CD1c-positive myeloid dendritic cell (primary cell): ENCODE data around the gene KDM2A.

Experiments used
- DNase-seq: peaks from one replicate; pipeline ENCODE4 v3.0.0-alpha.2; 2016; ENCODE audit errors: extremely low spot score

The KDM2A gene

DNA sequence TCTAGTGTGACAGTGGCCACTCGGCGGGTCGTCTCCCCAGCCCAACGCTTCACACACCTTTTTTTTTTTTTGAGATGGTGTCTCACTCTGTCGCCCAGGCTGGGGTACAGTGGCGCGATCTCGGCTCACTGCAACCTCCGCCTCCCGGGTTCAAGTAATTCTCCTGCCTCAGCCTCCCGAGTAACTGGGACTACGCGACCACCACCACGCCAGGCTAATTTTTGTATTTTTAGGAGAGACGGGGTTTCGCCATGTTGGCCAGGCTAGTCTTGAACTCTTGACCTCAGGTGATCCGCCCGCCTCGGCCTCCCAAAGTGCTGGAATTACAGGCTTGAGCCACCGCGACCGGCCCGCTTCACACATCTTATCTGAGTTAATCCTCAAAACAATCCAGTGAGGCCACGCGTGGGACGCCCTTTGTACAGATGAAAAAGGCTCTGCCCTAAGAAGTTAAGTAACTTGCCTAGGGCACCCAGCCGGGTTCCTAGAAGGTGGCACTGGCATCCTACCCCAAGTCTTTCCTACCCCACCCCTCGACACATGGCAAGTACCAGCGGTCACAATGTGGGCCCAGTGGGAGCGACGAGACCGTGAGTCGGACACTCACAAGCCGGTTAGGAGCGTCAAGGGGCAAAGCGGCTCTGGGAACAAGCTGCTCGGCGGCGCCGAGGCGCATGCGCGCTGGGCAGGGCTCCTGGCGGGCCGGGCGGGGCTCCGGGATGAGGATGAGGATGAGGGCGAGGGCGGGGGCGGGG, 142.0 kb downstream of the KDM2A start:
- peak; percentile 60 for DNase-seq

DNA sequence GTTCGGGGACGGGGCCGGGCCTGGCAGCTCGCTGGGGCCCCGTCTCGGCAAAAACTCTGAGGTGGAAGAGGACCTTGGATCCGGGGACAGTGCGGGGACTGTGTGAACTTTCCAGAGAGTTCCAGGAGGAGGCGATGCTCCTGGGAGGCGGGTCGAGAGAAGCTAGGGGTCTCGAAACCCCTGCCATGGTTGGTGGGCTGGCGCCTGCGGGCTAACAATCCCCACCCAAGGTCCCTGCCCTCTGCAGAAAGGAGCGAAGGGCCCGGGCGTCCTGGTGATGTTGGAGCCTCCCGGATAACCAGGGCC, 142.5 kb downstream of the KDM2A start:
- no peak for DNase-seq

DNA sequence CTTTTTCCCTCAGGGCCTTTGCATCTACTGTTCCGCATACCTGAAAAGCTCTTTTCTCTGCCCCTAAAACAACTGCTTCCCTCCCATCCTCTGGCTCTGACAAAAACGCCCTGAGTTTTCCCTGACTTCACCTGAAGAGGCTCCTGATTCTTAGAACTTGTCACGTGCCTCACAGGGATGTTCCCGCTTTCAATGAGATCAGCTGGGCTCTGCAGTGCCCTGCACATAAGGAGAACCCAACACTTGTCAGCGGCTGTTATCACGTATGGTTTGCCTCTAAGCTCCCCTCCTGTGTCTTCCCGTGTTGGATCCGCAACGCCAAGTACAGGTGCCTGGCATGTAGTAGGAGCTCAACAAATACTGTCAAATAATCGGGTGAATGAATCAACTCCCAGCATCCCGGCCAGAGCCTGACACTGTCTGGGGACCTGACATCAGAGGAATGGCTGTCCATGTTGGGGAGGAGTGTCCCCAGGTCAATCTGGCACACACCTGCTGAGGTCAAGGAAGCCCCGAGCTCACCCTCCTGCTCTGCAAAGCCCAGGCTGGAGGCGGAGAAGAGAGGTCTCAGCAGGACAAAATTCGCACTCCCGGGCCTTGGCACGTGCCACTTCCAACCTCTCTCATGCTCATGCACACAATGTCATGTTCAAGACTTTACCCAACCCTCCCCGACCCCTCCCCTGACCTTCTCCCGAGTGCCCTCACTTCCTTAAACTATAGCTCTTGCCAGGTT, 143.1 kb downstream of the KDM2A start:
- DNase-seq: no peak

DNA sequence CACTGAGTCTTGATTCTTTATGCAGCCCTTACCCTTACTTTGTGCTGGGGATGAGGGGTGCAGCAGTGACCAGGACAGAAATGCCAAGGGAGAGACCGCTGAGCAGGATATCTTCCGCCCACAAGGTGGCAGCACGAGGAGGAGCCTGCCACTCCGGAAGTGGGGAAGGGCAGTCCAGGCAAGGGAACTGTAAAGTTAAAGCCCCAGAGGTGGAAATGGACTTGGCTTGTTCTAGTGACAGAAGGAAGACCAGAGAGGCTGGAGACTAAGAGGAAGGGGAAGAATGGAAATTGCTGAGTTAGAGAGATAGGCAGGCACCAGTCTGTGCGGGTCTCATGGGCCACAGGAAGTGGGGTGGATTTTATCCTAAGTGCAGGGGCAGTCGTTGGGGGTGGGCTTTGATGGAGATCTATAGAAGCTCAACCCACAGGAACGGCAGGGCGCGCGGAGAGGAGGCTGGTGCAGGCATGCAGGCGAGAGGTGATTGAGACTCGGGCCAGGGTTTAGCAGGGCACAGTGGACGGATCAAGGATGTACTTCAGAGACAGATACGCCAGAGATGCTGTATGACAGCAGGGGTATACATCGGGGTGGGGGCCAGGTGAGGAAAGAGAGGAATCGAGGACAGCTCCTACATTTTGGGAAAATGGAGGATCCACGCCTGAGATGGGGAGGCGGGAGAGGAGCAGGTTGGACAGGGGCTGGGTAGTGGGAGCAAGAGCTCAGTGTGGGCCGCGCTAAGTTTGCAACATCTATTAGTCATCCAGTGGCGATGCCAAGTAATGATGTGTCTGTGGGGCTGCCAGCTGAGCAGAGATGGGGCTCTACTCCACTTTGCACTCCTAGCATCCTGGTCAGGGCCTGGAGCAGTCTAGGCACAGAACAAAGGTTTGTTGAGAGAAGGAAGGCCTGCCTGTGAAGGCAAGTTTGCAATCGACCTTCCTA, 143.9 kb downstream of the KDM2A start:
- peak; percentile 89 for DNase-seq

DNA sequence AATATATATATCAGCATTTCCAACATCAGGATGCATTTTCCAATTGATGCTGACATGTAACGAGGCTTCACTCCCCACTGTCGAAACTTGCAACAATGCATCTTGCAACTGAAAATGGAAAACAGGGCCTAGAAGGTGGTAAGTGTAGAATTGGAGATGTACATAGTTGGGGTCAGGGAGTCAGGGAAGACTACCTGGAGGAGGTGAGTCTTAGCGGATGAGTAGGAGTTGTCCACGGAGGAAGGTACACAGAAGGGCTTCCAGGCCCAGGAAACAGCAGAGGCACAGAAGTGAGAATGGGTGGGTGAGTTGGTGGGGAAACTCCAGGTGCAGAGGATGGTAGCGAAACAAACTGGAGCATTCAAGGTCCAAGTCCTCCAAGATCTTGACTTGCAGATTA, 145.2 kb downstream of the KDM2A start:
- DNase-seq: no peak

DNA sequence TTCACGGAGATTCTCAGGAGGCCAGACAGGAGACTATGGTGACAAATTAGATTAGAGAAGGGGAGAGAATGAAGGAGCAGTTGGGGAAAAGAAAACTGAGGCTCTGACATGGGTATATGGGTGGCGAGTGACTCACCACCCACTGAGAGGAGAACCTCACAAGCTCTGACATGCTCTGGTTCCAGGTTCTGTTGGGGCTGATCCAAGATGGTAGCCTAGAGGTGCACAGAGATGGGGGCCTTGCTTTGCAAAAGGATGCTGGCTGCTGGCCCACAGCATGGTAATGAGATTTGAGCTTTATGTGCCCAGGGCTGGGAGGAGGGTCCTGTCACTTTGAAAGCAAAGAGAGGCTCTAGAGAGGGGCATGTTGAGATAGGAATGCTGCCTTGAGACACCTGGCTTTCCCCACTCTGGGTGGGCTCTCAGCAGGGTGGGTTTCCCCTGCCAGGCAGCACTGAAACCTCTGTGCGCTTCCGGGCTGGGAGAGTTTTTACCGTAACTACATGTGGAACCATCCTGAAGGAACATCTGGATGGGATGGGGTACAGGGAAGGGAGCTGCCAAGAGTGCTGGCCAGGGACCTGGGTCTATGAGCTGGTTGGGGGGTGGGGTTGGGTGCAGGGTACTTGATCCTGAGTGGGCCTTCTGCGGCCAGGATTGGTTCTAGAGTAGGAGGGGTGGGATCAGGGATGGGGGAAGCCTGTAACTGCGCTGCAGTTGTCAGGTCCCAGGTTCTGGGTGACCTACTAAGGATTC, 146.0 kb downstream of the KDM2A start:
- no peak for DNase-seq

DNA sequence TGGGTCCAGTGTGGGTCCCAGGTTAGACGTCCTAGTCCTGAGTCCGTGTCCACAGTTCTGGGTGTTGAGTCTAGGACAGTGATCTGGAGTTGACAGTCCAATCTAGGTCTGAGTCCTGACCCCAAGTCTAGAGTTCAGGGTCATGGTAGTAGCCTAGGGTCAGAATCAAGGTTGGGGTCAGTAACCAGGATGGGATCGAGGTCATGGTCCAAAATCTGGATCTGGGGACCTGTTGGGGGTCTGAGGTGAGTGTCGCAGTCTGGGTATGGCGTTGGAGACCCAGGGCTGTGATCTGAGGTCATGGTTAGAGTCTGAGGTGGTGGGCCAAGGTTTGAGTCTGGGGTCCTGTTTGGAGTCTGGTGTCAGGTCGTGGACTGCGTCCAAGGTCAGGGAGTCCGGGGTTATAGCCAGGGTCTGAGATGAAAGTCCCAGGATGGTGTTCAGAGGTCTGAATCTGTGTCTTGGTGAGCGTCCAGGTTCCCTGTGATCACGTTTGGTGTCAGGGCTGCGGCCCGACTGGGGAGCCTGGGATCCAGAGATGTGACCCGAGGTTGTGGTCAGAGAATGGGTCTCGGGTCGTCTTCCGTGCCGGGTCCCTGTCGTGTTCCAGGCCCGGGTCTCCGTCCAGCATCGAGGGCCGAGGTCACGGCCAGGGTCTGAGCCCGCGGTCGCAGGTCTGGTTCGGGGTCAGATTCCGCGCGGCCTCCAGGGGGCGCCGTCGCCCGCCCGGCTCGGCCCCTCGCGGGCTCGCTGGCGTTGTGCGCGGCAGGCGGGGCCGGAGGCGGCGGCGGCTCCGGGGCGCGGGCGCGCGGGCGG, 146.8 kb downstream of the KDM2A start:
- DNase-seq: peak; percentile 88

DNA sequence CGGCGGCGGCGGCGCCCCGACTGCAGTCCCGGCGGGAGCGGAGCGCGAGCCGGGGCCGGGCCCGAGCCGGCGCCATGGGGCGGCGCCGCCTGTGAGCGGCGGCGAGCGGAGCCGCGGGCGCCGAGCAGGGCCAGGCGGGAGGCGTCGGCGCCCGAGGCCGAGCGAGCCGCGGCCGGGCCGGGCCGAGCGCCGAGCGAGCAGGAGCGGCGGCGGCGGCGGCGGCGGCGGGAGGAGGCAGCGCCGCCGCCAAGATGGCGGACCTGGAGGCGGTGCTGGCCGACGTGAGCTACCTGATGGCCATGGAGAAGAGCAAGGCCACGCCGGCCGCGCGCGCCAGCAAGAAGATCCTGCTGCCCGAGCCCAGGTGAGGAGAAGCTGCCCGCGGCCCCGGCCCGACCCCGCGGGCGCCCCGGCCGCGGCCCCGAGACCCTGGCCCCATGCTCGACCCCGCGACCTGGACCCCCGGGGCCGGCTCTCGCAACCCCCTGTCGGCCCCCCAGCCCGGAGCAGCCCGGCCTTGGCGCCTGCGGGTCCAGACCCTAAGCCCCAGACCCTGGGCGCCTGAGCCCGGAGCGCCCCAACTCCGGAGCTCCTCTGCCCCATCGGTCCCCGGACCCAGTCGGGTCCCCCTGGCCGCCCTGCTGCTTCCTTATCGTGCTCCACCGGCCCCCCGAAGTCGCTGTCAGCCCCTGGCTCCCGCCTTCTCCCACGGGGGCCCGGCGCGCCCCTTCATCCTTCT, 147.6 kb downstream of the KDM2A start, which contains the start of gene GRK2:
TSS of gene GRK2 (plus strand) at position 25 of the 739 bp plus-strand sequence. CDS start at position 252, 227 bp downstream.
- peak; percentile 70 for DNase-seq

DNA sequence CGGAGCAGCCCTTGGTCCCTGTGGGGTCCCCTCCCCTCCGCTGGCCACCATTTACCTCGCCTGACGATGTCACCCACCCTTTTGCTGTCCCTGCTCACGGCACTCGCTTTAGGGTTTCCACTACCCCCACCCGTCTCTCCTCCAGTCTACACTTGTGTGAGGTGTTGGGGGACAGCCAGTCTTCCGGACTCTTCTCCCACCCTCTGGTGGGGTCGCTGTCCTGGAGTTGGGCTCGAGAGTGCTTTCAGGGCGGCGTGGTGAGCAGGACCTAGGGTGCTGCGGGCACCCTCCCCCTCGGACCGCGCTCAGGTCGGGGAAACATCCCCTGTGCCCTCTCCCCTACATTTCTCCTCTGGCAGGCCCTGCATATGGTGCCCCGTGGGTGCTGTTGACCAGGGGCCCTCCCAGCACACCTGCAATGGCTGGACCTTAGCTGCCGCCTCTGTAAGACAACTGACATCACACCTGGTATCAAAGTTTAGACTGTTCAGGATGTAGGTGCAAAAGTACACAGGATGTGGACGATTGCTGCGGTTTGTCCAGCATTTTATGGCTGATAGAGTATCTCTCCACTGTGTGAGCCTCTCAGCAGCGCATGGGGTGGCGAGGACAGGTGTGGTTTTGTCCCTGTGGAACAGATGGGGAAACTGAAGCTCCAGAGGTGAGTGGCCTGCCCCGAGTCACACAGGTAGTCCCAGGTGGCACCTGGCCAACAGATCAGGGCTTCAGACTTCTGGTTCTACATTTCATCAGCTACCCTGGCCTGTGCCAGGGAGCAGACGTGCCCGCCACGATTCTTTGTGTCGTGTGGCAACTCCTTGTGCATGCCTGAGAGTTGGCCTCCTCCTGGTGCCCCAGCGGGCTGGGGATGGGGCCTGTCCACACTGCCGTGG, 148.4 kb downstream of the KDM2A start:
- DNase-seq: no peak

DNA sequence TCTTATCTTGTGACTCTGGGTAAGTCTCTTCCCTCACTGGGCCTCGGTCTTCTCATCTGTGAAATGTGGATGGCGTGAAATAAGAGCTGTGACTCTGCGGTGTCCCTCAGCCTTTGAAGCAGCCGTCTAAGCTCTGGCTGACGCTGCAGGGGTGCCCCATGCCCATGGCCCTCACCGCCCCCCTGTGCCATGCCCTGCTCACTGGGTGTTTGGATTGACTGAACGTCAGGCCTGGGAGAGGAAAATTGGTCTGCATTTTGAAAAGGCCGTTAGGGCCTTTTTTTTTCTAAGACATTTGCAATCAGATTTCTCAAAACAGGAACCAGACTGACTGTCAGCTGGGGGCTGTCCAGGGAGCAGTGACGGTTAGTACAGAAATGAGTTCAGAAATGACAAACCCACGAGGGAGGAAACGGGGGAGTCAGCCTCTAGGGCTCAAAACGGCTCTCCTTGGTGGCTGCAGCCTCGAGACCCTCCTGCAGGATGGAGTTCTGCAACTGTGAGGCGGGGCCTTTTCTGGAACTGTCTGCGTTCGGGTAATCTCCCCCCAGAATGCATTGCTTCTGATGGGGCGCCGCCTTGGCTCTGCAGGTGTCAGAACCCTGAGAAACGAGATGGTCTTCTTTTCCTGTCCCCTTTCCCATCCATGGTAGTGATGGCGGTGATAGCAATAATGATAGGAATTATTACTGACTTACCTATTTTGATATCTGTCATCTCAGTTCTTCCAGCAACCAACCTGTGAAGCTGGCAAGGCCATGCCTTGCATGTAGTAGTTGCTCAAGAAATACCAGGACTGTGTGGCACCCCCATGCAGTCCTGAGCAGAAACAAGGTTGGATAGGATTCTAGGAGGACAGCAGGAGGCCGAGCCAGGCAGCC, 149.3 kb downstream of the KDM2A start:
- peak; percentile 95 for DNase-seq

DNA sequence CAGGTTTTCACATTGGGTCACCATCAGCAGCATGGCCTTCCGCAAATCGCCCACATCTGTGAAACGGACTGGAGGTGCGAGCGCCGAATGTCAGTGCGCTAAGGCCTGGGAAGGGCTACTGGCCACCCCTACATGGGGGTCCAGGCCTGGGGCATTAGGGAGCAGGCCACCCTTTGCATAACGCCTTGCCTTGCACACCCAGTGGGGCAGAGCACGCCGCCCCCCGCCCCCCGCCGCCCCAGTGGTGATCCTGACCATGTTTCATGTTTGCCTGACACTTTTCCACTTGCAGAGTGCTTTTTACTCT, 149.9 kb downstream of the KDM2A start:
- DNase-seq: no peak

DNA sequence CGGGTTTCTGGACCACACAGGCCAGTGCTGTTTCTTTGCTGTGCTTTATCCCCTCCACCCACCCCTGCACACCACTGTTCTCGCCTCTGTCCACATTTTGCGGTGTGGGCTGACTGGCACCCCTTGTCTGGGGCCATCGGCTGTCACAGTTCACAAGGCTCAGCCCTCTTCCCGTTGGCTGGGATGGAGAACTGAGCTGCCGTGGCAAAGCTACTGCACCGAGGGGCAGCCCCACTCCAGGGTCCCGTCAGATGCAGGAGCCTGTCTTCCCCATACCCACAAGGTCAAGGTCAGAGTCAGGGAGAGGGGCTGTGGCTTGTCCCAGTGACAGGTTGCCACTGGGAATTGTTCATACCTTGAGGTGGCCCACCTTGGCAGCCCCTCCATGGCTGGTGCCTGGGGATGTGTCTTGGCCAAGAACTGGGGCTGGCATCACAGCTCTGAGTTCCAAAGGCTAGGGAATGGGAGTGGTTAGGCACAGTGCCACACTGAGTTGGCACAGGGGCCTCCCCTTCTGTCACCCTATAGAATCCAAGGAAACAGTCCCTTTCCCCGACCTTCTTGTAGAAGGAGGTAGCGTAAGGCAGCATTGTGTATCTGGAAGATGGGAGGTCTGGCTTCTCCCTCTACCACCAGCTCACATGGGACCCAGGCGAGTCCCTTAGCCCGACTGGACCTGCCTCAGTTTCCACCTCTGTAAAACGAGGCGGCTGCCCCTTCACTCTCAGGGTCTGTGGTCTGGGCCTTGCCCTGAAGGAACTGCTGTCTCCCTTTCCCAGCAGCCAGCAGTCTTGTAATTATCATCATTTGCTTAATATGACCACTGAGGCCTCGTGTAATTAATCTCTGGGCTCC, 150.6 kb downstream of the KDM2A start:
- DNase-seq: no peak

DNA sequence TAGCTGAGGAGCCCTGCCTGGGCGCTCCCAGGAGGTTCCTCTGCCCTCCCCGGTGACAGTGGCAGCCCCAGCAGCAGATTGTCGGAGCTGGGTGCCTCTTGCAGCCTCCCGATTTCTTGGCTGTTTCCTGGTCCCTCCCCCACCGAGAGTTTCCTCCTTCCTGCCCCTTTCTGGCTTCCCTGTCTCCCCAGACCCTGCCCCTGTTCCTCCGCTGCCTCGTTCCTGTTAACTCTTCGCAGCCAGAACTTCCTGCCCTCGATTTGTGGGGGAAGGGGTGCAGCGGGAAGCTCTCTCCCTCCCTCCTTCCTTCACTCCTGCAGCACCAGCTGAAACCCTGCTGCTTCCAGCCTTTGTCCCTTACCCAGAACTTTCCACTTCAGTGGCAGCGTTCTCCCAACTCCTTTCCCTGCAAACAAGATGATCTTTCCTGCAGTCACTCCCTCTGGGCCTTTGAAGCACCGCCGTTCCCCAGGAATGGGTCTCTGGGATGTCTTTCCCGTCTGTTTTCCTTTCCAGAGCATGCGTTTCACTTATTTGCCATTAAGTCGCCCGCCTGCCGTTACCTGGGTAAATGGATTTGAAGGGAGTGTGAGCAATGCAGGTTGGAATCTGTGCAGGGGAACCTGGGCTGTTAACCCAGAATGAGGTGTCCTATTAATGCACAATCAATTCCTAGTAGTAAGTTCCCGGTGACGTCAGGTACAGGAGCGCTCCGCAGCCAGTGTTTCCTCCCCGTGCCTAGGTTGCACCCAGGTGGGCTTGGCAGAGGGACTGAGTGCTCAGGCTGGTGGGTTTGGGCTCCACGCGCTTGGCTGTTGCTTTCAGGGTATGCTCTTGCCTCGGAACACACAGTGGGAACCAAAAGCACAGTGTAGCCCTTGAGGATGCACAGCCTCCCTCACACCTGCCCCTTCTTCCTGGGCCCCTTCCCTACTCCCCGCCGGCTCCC, 151.5 kb downstream of the KDM2A start:
- peak; percentile 60 for DNase-seq

DNA sequence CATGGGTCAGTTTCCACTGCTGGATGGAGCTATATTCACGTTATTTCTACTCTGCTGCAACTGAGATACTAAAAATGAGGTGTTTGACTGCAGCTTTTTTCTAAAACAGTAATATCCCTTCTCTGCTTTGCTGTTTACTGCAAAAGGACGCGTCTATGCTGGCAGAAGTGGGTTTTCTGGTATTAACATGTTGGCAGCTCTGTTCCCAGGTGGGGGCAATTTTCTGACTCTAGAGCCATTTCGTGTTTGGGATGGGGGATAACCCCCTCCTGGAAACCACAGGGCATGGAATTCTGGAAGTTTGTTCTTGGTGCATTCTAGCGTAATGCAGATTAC, 152.1 kb downstream of the KDM2A start:
- no peak for DNase-seq

DNA sequence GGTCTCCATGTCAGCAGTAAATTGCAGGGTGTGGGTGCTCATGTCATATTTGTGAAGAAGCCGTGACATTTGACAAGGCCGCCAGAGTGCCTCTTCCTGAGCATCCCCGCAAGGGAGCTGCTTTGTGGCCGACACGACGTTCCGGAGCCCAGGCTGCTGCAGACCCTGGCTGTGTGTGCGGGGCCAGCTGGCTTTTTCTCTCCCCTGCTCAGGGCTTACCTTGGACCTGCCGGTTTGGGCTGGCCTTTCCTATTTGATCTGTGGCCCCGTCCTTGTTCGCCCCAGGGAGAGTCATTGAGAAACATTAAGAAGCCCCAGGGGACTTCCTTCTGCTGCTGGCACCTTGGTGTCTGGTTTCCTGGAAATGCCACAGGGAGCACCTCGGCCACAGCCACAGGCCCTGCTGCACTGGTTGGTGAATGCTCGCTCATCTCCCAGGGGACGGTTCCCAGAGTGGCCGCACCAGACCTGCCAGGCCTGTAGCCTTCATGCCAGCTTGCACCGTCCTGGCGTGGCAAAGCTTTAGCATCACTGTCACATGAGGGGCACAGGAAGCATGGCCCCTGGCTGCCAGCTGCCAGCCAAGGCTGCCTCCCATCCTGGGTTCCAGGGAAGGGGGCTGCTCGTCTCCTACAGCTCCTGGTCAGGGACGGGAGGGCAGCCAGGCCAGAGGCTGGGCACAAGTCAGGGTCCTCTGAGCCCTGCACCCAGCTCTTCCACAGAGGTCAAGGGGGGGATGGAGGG, 152.7 kb downstream of the KDM2A start:
- DNase-seq: peak; percentile 41
